NCI-H187 (cell line): ENCODE data around the gene DIO3.

Experiments
- DNase-seq, 2 experiments: peaks; one replicate each; lab custom pipeline; 2025; lab: John Stamatoyannopoulos, UW

The DIO3 gene

DNA sequence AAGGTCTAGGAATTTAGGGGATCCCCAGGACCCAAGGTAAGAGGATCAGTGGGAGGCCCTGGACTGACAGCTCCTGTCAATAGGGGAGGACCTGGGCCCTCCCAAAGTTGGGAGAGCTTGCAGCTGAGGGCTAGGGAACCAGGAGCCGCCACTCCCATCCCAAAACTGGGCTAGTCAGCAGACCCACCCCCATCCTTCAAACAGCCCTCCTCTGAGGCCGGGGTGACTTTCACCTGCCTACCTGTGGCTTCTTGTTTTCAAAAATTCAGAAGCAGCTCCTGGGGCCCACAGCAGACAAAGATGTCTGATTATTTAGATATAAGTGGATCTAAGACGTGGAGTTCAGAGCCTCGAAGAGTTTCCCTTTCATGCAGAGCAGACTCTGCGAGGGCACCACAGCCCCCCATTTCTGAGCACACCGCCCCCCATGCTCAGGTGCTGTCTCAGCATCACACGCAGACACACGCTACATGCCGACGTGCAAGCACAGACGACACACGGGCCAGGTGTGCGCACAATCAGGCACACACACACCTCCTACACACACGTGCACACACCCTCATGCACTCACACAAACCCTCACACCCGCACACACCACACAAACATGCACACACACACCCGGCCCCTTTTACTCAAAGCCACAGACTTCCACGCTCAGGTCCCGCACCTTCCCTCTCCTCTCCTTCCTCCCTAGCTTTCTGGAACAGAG lies 21.9 kb downstream of the DIO3 start:
- no peak for DNase-seq

GRCh38 chr14:101583715-101584054 lies 22.4 kb downstream of the DIO3 start:
- no peak for DNase-seq

- no peak for DNase-seq
These were observed 23.0 kb downstream of the DIO3 start for GRCh38 chr14:101584055-101584859.

- DNase-seq = no peak
These were observed 23.9 kb downstream of the DIO3 start for GRCh38 chr14:101585211-101585610.

DNA sequence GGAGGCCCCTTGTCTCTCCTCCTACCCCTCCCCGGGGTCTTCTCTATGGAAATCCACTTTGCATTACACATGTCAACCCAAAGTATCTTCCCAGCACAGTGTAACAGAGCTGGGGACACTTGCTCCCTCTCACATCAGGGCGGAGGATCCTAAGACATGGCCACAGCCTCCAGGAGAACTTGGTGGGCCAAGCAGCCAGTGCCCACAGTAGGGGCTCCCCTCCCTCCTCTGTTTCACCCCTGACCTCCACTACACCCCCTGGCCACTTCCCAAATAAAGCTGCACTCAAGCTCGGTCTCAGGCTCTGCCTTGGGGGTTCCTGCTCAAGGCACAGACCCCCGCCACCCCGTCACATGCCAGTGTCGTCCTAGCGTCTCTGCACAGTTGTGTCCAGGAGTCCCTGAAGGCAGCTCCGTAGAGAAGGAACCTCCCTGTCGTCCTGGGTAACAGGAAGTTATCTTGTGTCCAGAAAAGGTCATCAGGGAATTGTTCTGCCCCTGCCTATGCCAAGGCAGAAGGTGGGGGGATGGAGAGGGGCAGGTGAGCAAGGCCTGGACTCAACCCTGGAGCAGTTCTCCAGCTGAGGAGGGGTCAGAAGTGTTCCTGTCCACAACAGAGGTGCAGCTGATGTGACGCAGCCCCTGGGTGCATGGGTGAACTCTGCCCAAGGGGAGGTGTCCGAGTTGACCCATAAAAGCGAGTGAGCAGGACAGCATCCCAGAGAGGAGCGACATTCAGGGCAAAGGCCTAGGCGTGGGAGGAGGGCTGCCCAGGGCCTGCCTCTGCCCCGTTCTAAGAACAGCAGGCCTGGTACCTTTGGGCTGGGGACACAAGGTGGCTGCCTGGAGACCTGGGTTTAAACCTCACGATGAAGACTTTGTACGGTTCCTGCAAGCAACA lies 25.5 kb downstream of the DIO3 start:
- DNase-seq = no peak

DNA sequence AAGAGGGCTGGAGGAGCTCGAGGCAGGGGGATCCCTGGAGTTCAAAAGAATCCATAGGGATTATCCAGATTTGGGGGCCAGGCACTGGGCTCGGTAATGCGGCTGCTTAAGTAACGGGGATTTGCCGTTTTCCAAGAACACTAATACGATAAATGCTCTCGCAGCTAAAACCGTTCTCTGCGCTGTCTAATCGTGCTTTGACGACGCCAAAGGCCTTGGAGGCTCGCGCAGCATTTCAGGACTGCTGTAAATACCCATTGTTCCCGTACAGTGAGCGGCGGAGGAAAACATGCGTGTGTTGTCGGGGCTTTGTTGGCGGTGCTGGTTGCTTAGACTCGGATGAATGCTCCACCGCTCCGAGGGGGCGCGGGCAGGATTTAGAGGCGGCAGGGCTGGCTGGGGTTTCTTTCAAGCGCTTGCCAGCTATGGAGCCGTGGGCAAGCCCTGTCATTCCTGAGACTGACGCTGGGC lies 26.2 kb downstream of the DIO3 start:
- DNase-seq = no peak

- no peak for DNase-seq
These were observed 27.1 kb downstream of the DIO3 start for GRCh38 chr14:101588286-101588975.

DNA sequence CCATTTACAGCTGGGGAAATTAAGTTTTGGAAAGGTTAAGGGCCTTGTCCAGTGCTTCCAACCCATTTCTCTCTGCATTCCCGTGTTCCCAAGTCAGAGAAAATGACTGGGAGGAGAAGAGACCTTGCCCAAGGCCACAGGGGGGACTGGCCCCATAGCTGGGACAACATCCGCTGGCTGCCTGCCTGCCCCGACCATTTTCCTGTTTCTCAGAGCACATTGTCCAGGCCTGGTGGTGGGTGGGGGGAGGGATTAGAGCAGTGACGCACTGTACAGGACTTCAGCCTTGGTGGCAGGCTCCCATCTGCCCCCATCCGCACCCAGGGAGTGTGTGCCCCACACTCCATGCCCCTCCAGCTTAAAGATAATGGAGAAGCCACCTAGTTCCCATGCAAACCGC lies 27.7 kb downstream of the DIO3 start:
- no peak for DNase-seq

DNA sequence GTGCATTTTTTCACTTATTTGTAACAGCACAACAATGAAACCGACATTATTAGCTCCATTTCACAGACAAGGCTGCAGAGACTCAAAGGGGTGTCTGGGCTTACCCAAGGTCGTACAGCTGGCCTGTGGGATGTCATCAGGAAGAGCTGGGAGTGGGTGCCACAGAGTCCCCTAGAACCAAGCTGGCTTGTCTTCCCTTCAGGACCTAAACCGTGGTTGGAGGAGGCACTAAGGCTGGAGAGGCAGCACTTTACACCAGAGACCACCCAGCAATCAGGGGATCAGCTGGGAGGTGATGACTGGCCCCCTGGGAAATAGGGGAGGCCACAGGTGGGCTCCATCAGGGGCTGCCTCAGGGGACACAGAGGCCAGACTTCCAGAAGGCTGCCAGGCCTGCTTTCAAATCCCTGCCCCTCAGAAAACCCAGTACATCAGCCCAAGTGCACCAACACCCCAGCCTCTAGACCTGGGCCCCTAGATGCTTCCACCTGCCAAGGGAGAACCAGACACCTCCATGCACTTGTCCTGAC lies 28.3 kb downstream of the DIO3 start:
- DNase-seq = no peak

DNA sequence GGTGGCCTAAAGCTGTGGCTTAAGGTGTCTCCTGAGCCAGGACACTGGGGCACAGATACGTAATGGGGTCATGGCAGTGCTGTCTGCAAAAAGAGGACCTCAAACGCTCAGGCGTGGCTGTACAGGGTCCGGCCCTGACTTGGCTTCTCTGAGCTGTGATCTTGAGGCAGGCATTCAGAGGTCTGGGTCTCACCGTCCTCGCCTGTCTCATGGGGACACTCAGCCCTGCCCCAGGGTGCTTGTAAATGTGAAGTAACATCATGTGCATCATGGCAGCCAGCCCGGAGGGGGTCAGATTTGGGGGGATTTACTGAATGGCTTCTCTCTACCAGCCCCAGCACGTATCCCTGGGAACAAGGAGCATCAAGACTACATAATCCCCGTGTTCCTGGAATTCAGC lies 28.8 kb downstream of the DIO3 start:
- no peak for DNase-seq

DNA sequence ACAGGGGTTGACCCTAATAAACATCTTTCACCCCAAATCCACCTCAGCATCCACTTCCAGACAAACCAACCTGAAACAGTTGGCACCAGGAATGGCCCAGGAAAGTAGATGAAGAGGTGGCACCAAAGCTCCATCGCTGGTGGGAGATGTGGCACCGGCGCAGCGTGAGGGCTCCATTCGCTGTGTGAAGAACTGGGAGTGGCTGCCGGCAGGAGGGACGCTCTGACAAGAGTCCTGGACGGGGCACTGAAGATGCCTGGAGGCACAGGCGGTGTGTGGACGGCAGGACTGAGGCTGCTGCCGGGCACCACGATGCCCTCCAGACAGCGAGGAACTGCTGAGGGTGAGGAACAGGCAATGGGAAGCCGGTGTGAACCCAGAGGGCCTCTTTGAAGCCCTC lies 29.3 kb downstream of the DIO3 start:
- DNase-seq = no peak

GRCh38 chr14:101591121-101591520 lies 29.8 kb downstream of the DIO3 start:
- no peak for DNase-seq

DNA sequence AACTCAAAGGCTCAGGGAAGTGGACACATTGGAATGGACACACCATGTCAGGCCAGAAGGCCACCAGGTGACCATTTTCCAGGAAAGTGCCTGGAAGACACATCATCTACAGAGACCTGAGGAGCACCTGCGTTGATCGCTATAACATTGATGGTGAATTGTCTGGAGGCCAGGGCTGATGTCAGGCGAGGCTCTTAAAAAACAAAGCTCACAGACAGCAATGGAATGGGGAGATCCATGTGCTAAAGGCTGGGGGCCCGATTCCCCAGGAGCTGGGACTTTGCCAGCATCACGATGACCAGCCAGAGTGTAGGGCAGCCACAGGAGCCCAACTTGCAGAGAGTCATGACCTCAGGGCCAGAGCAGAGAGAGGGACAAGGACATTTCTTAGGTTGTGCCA lies 30.3 kb downstream of the DIO3 start:
- DNase-seq = no peak

- DNase-seq = no peak
These were observed 32.3 kb downstream of the DIO3 start for GRCh38 chr14:101593411-101594238.

DNA sequence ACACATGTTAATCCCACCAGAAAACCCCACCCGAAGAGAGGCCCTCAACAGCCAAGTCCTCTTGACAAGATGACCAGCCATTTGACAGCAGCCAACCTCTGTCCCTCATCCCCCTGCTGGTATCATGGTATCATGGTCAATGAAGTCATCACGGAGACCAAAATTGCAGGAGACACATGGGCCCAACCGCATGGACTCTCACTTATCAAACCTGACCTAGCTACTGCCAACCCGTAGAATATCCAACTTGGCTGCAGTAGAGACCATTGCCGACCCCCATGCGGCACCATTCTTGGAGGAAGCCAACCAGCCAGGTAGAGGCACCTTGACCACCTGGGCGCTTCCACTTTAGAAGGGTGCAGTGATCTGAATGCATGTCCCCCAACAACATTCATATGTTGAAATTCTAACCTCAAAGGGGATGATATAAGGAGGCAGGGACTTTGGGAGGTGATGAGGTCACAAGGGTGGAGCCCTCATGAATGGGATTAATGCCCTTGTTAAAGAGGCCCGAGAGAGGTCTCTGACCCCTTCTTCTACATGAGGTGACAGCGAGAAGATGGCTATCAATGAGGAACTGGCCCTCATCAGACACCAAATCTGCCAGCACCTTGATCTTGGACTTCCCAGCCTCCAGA lies 33.3 kb downstream of the DIO3 start:
- no peak for DNase-seq

- no peak for DNase-seq
These were observed 34.1 kb downstream of the DIO3 start for GRCh38 chr14:101595349-101595748.

DNA sequence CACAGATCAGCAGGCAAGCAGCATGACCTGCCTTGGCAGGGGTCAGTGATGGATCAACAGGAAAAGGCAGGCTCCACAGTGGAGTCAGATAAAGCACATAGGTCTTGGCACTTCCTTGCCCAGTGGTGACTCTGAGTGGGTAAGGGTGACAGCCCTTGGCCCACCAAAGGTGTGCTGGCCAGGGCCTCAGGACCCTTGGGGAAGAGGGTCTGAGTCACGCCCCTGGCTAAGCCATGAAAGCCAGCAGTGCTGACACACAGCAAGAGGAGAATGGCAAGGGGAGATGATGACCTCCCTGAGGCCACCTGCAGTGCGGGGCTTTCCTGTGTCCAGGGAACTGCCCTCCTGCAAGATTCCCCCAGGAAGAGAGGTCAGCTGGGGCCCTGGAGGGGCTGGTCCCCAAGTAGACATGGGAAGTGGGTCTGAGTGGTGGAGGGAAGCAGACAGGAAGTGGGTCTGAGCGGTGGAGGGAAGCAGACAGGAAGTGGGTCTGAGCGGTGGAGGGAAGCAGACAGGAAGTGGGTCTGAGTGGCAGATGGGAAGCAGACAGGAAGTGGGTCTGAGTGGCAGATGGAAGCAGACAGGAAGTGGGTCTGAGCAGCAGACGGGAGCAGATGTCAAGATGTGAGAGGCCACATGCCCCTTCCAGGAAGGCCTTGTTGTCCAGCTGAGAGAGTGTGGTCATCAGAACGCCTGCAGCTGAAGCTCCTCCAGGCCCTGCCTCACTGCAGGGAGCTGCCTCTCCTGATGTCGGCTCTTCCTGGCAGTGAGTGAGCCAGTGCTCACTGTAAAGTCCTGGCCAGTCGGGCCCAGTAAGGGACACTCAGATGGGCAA lies 34.8 kb downstream of the DIO3 start:
- DNase-seq = no peak

DNA sequence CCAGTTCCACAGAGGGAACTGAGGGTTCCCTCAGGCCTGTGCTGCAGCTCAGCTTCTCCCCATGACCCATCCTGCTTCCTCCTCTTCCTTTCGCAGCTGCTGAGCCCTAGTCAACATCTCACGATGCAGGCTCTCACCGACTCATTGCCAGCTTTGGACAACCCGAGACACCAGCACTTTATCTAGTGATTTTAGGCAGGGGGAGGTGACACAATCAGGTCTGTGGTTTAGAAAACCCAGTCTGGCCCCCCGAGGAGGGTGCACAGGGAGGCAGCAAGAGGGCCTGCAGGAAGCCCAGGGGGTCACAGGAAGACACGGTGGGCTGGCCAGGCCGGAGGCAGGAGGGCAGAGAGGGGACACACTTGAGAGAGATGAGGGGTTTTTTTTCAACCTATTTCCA lies 35.4 kb downstream of the DIO3 start:
- no peak for DNase-seq

DNA sequence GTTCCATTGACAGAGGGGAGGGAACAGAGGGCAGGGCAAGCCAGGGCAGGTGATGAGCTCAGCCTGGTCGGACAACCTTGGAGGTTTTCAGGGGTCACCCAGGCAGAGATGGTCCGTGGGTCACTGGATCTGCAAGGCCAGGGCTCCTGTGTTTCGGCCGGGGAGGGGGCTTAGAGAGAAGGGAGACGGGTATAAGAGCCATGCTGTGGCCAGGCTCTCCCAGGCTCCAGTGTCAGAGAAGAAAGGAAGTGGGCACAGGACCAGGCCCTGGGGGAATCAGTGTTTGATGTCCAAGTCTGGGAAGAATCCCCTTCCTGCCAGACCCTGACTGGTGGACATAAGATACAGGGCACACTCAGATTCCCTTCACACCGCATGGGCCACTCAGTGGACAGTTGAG lies 36.9 kb downstream of the DIO3 start:
- no peak for DNase-seq
